Astrocyte of the spinal cord (primary cell): Measurements from ENCODE around the gene BCCIP.

Source experiments
- DNase-seq: peaks from one replicate; pipeline ENCODE4 v3.0.0; 2011; ENCODE audit warnings: low read depth, low spot score
- H3K4me3 ChIP-seq: 2 replicates; pipeline ENCODE4 v1.5.1; 2011; ENCODE audit warnings: low read depth, mild to moderate bottlenecking, low read length, moderate library complexity
- CTCF ChIP-seq: IDR thresholded peaks from 2 replicates; pipeline ENCODE4 v1.5.1; 2012; ENCODE audit warnings: low read depth, mild to moderate bottlenecking, low read length, inconsistent platforms
- in situ Hi-C: cut with HindIII; loops from 2 replicates; pipeline ENCODE4 v1.10.0; 2017; ENCODE audit warnings: low sequenced_read_pairs

BCCIP gene

GRCh38 chr10:125848371-125848770 is 25.0 kb downstream of the BCCIP start:
- in situ Hi-C loops = no loop called here
- no peak for DNase-seq
- H3K4me3 ChIP-seq = no peak overlapping the region
- no peak for TF ChIP-seq CTCF

GRCh38 chr10:125848857-125849256 is 25.5 kb downstream of the BCCIP start:
- no peak overlapping the region for H3K4me3 ChIP-seq
- no peak for DNase-seq
- in situ Hi-C loops = no loop called here
- no peak for TF ChIP-seq CTCF

GRCh38 chr10:125849448-125849847 is 26.1 kb downstream of the BCCIP start:
- no peak for DNase-seq
- in situ Hi-C loops = no loop called here
- H3K4me3 ChIP-seq = no peak overlapping the region
- no peak for TF ChIP-seq CTCF

- no peak for DNase-seq
- TF ChIP-seq CTCF = no peak
- in situ Hi-C loops = no loop called here
- H3K4me3 ChIP-seq = no peak overlapping the region
Observed at GRCh38 chr10:125850766-125851731, 27.7 kb downstream of the BCCIP start.

- DNase-seq = no peak
- in situ Hi-C loops = no loop called here
- TF ChIP-seq CTCF = no peak
- H3K4me3 ChIP-seq = no peak overlapping the region
Observed at GRCh38 chr10:125852487-125852886, 29.1 kb downstream of the BCCIP start.

- TF ChIP-seq CTCF = no peak
- DNase-seq = no peak
- in situ Hi-C loops = no loop called here
- H3K4me3 ChIP-seq = no peak overlapping the region
Observed at GRCh38 chr10:125857185-125857760, 33.9 kb downstream of the BCCIP start.
